Breast epithelium (tissue), 4 donors: ENCODE measurements around the gene ADD1. TPM values are rescaled to one million over a fixed set of nuclear protein-coding genes. Genes with fewer than 3 reads are reported as not detected.

Source experiments
- DNase-seq, 2 donors: peaks; one replicate each; pipeline ENCODE4 v3.0.0-alpha.2; 2019; ENCODE audit warnings: low spot score in 2 of 2
- H3K27ac ChIP-seq, 2 donors: fragments of 200-600 bp; sonication (generic) in 1 of 2; one replicate each; pipeline ENCODE4 v1.5.1; 2016 to 2019; ENCODE audit warnings: mild to moderate bottlenecking in 1 of 2
- H3K27me3 ChIP-seq, 2 donors: fragments of 200-600 bp; sonication (generic) in 1 of 2; one replicate each; pipeline versions ENCODE4 v1.5.1 to v1.6.0; 2017 to 2019; ENCODE audit warnings: control low read depth in 1 of 2, mild to moderate bottlenecking in 1 of 2
- H3K36me3 ChIP-seq: fragments of 200-600 bp; one replicate; pipeline ENCODE4 v1.5.1; 2019
- H3K4me1 ChIP-seq, 2 donors: fragments of 200-600 bp; sonication (generic); one replicate each; pipeline ENCODE4 v1.5.1; 2016 to 2019; ENCODE audit warnings: control low read depth in 1 of 2
- H3K4me3 ChIP-seq, 3 donors: fragments of 200-600 bp; sonication (generic); 1 replicate in 2 of 3; 2 replicates in 1 of 3; pipeline ENCODE4 v1.5.1; 2016 to 2019; ENCODE audit warnings: mild to moderate bottlenecking in 3 of 3, moderate library complexity in 2 of 3
- H3K9me3 ChIP-seq, 2 donors: fragments of 200-600 bp; sonication (generic) in 1 of 2; one replicate each; pipeline ENCODE4 v1.5.1; 2016 to 2019; ENCODE audit warnings: control low read depth in 1 of 2
- POLR2A ChIP-seq: fragments of 450-650 bp; IDR thresholded peaks from one replicate; pipeline ENCODE4 v1.6.1; 2016; ENCODE audit warnings: antibody characterized with exemption, mild to moderate bottlenecking, moderate library complexity
- POLR2AphosphoS5 ChIP-seq, 3 donors: sonication (generic); formaldehyde crosslinking; IDR thresholded peaks; one replicate each; pipeline ENCODE4 v1.6.1; 2017; ENCODE audit warnings: antibody characterized with exemption in 3 of 3
- intact Hi-C: fragments of 100-400 bp; cut with DNase I; formaldehyde crosslinking; loops from one replicate; pipeline ENCODE4 v1.15.1; 2023; ENCODE audit warnings: low total_unique reads
- total RNA-seq, 3 donors: library from RNA; depleted of rRNA; stranded (reverse); fragments of >200 nt; gene quantifications; one replicate each; pipeline ENCODE4 v1.1.0, GENCODE V29; 2016
- TF ChIP-seq, protein P1 (sequence below), 3 donors: fragments of 450-650 bp; IDR thresholded peaks; one replicate each; pipeline ENCODE4 v1.5.1; 2016 to 2017; ENCODE audit warnings: antibody characterized with exemption in 3 of 3, mild to moderate bottlenecking in 3 of 3, moderate library complexity in 3 of 3

The ADD1 gene
- total RNA-seq, 3 donors from 2014 or later, result 161 to 193 (median 181) TPM

DNA sequence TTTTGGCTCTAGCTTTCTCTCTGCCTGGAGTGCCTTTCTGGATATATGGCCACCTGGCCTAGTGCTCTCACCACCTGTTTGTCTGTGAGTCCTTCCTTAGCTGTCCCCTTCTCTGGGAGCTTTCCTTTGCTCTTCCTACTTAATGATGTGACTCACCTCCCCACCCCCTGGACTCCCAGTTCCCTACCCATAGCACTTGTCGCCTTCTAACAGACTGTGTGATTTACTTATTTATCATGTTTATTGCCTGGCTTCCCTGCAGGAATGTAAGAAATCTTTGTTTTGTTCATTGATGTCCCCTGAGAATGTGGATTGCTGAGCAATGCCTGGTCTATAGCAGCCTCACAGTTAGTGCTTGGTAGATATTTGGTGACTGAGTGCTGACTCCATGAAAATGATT is 18.9 kb downstream of the ADD1 start:
- TF ChIP-seq POLR2A, result no peak
- no peak for TF ChIP-seq POLR2AphosphoS5 (IDR thresholded peaks at IDR 0.05)
- no peaks in the 10 kb centered on the region for H3K36me3 ChIP-seq
- intact Hi-C loops, result no loop called here

DNA sequence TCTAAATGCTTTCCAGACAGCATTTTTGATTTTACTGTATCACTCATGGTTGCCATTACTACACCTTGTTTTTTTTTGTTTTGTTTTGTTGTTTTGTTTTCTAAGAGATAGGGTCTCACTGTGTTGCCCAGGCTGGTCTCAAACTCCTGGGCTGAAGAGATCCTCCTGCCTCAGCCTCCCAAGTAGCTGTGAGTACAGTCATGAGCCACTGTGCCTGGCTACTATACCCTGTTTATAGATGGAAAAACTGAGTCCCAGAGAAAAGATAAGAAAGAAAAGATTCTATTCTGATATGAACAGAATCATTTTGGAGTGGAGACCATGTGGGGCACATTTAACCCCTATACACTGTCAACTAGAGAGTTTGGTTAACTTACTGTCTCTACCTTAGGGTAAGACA is 20.0 kb downstream of the ADD1 start:
- Histone ChIP-seq H3K4me1 (peaks cover 8 to 25% of the 10 kb centered on the region in 2 donors), H3K27me3 (no peaks in the 10 kb centered on the region), H3K27ac (no peak overlapping the region), H3K9me3 (no peaks in the 10 kb centered on the region), H3K36me3 (no peaks in the 10 kb centered on the region), H3K4me3 (no peak overlapping the region)
- TF ChIP-seq POLR2A (no peak), POLR2AphosphoS5 (IDR thresholded peaks at IDR 0.05) (no peak)
- TF ChIP-seq, protein P1, sequence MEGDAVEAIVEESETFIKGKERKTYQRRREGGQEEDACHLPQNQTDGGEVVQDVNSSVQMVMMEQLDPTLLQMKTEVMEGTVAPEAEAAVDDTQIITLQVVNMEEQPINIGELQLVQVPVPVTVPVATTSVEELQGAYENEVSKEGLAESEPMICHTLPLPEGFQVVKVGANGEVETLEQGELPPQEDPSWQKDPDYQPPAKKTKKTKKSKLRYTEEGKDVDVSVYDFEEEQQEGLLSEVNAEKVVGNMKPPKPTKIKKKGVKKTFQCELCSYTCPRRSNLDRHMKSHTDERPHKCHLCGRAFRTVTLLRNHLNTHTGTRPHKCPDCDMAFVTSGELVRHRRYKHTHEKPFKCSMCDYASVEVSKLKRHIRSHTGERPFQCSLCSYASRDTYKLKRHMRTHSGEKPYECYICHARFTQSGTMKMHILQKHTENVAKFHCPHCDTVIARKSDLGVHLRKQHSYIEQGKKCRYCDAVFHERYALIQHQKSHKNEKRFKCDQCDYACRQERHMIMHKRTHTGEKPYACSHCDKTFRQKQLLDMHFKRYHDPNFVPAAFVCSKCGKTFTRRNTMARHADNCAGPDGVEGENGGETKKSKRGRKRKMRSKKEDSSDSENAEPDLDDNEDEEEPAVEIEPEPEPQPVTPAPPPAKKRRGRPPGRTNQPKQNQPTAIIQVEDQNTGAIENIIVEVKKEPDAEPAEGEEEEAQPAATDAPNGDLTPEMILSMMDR (IDR thresholded peaks at IDR 0.05), result no peak
- intact Hi-C loops, result no loop called here
- no peak for DNase-seq

More for the DNA sequence above, 18.9 kb downstream of the ADD1 start:
- Histone ChIP-seq H3K4me3 (no peak overlapping the region), H3K27me3 (no peaks in the 10 kb centered on the region), H3K9me3 (no peaks in the 10 kb centered on the region), H3K27ac (peak overlapping the region; percentile 22 to 52), H3K4me1 (peaks cover 4 to 25% of the 10 kb centered on the region in 2 donors)
- DNase-seq, result no peak

DNA sequence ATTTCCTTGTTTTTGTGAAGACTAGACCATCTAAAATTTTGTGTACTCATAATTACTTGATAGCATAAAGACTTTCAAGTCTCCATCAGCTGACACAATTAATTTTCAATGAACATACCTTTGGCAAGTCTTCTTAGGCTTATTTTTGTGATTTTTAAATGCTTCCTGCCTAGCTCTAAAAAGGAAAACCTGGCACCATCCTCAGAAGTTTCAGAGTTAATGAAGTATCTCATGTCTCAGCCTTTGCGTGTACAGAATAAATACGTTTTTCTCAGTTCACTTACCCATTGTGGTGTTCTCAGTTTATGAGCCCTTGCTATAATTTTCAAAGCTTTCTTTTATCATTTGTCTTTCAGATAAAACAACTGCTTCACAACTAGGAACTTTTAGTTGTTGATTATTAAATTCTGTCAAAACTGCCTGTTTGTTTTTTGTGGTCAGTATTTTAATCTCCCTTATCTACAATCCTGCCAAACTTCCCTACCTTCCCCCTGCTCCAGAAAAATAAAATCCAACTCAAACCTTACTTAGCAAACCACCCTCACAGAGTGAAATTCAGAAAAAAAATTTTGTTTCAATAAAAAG is 21.6 kb downstream of the ADD1 start:
- H3K36me3 ChIP-seq, result no peaks in the 10 kb centered on the region
- H3K27ac ChIP-seq, result peak overlapping the region in 1 of 2 donors; percentile 25
- H3K9me3 ChIP-seq, result no peaks in the 10 kb centered on the region
- H3K4me1 ChIP-seq, result peaks cover 9 to 25% of the 10 kb centered on the region in 2 donors
- DNase-seq, result no peak
- no peak overlapping the region for H3K4me3 ChIP-seq
- intact Hi-C loops, result no loop called here
- no peak for TF ChIP-seq POLR2AphosphoS5 (IDR thresholded peaks at IDR 0.05)
- no peak for TF ChIP-seq POLR2A
- TF ChIP-seq, protein P1 (IDR thresholded peaks at IDR 0.05), result no peak
- no peaks in the 10 kb centered on the region for H3K27me3 ChIP-seq

DNA sequence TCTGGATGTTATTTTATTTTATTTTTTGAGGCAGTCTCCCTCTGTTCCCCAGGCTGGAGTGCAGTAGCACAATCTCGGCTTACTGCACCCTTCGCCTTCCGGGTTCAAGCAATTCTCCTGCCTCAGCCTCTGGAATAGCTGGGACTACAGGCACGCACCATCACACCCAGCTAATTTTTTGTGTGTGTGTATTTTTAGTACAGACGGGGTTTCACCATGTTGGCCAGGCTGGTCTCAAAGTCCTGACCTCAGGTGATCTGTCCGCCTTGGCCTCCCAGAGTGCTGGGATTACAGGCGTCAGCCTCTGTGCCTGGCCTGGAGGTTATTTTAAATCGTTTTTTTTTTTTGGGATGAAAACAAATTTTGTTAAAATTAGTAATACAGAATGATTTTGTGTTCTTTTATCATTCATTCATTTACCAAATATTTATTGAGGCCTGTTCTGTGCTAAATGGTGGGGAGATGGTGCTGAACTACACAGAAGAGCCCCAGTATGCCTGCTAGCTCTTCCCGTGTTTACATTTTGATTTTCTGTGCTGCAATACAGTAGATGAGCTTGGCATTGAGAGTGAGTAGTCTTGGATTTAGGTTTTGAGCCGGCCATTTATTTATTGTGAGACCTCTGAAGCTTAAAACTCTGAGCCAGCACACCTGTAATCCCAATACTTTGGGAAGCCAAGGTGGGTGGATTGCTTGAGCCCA is 22.7 kb downstream of the ADD1 start:
- peaks cover 9 to 23% of the 10 kb centered on the region in 2 donors for H3K4me1 ChIP-seq
- no peaks in the 10 kb centered on the region for H3K36me3 ChIP-seq
- H3K27me3 ChIP-seq, result no peaks in the 10 kb centered on the region
- H3K4me3 ChIP-seq, result no peak overlapping the region
- no peak overlapping the region for H3K27ac ChIP-seq
- intact Hi-C loops, result no loop called here
- TF ChIP-seq, protein P1 (IDR thresholded peaks at IDR 0.05), result no peak
- TF ChIP-seq POLR2A (no peak), POLR2AphosphoS5 (IDR thresholded peaks at IDR 0.05) (no peak)
- no peak for DNase-seq
- no peaks in the 10 kb centered on the region for H3K9me3 ChIP-seq

GRCh38 chr4:2866891-2867290 is 23.2 kb downstream of the ADD1 start:
- no peaks in the 10 kb centered on the region for H3K36me3 ChIP-seq
- intact Hi-C loops, result no loop called here
- H3K4me1 ChIP-seq, result peaks cover 9 to 18% of the 10 kb centered on the region in 2 donors
- no peak for DNase-seq
- no peak overlapping the region for H3K4me3 ChIP-seq
- no peak overlapping the region for H3K27ac ChIP-seq
- TF ChIP-seq, protein P1 (IDR thresholded peaks at IDR 0.05), result no peak
- TF ChIP-seq POLR2AphosphoS5 (IDR thresholded peaks at IDR 0.05), result no peak
- TF ChIP-seq POLR2A, result no peak
- H3K27me3 ChIP-seq, result no peaks in the 10 kb centered on the region
- H3K9me3 ChIP-seq, result no peaks in the 10 kb centered on the region
